GM12891 (cell line): ENCODE results near the gene ATG13.

Experiments
- POLR2A ChIP-seq: IDR thresholded peaks from 2 replicates; pipeline ENCODE4 v1.6.1; 2011; ENCODE audit warnings: low read depth, low read length, control low read depth
- POLR2AphosphoS5 ChIP-seq: IDR thresholded peaks from 2 replicates; pipeline ENCODE4 v1.6.1; 2011; ENCODE audit warnings: low read depth, low read length, control low read depth
- SPI1 ChIP-seq: IDR thresholded peaks from 2 replicates; pipeline ENCODE4 v1.6.1; 2011; ENCODE audit warnings: low read depth, low read length, control low read depth

DNA sequence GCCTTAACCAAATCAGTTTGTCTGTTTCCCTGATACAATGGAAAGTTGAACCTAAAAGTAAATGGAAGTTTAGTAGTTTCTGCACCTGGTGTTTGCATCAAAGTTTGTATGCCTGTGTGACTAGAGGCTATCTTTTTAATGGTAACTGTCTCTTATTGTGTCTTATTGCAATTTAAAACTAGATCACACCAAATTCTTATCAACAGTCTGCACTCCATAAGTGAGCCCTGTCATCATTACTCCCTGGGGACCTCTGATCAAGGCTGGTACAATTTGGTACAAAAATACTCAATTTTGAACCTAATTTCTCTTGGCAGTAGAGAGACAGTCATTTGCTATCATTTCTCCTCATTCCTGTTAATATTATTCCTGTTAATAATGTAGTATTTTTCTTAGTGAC is 45.0 kb downstream of the ATG13 start:
- no peak for TF ChIP-seq POLR2A
- no peak for TF ChIP-seq POLR2AphosphoS5
- TF ChIP-seq SPI1 = no peak
